HG03442 (cell line): ENCODE measurements around the gene DARS2.
A peak's percentile ranks its signal among the peaks of the same experiment; 100 is the strongest.
"Not testable (repeated sequence)": the region's sequence is repeated elsewhere in the genome, so short reads cannot be mapped to it uniquely, and the experiment has no call there.

Source experiments
- ATAC-seq: cut with Tn5 transposase; IDR thresholded peaks from one replicate; pipeline ENCODE4 v1.9.1; 2021; ENCODE audit warnings: mild to moderate bottlenecking, moderate library complexity; ENCODE audit not compliant: unreplicated experiment

DARS2 gene, protein sequence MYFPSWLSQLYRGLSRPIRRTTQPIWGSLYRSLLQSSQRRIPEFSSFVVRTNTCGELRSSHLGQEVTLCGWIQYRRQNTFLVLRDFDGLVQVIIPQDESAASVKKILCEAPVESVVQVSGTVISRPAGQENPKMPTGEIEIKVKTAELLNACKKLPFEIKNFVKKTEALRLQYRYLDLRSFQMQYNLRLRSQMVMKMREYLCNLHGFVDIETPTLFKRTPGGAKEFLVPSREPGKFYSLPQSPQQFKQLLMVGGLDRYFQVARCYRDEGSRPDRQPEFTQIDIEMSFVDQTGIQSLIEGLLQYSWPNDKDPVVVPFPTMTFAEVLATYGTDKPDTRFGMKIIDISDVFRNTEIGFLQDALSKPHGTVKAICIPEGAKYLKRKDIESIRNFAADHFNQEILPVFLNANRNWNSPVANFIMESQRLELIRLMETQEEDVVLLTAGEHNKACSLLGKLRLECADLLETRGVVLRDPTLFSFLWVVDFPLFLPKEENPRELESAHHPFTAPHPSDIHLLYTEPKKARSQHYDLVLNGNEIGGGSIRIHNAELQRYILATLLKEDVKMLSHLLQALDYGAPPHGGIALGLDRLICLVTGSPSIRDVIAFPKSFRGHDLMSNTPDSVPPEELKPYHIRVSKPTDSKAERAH

DNA sequence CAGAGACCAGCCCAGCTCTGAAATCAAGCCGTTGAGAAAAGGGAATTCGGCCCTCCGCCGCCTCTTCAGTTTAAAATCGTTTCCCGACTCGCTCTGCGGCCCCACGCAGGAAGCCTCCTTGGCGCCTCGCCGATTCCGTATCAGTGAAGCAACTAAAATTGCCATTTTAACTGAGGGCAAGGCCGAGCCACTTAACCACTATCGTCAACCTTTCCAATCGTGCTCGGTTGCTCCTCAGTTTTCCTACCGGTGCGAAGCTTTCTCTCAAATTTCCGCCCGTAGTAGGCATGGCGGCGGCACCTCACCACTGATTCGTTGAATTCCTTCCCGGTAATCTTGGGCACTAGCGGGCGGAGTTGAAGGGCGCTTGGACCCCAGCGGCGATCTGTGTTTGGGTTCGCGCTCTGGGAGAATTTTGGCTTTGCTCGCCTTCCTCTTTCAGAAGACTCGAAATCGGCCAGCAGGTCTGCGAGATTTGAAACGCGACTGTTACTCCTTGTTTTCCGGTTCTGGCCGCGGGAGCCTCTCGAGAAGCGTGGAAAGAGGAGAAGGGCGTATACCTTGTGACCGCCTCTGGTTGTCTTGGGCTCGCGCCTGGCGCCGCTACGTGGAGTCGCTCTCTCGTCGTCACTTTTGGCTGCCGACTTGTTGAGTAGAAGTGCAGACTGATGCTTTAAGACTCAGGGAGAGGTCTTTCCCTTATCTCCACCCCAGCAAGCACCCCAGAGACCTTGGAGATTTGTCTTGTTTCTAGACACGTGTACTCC is at the start of gene DARS2, which contains the start of gene CENPL:
DARS2 (plus strand) TSS at position 359 of the 767 bp plus-strand sequence. CDS start 557 bp downstream, outside the sequence.
CENPL (minus strand) TSS at position 569 of the 767 bp plus-strand sequence. CDS start 13,584 bp downstream, outside the sequence.
- ATAC-seq = peak; percentile 87

DNA sequence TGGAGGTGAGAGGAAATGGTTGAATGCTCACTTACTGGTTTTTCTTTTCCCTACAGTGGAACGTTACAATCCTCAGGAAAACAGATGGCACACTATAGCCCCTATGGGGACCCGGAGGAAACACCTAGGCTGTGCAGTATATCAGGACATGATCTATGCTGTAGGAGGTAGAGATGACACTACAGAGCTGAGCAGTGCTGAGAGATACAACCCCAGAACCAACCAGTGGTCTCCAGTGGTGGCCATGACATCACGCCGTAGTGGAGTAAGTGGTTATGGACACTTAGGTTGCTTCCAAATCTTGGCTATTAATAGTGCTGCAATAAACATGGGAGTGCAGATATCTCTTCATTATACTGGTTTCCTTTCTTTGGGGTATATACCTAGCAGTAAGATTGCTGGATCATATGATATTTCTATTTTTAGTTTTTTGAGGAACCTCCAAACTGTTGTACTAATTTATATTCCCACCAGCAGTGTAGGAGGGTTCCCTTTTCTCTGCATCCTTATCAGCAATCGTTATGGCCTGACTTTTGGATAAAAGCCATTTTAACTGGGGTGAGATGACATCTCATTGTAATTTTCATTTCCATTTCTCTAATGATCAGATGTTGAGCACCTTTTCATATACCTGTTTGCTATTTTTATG is 48.8 kb upstream of the DARS2 start:
- no peak for ATAC-seq

DNA sequence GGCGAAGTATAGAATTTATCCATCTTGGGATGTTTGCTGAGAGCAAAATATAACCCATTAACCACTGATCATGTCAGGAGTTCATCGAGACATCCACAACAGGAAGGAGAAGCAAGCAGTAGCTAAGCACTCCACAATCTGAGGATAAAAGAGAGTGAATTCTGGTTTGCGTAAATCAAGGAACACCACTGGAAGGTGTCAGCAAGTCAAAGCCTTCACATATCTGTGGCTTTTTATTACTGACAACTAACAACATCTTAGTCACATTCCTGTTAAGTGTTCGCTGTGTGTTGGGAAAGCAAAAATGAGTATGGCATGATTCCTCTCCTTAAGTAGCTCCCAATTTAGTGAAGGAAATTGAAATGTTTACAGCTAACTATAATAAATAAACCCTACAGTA is 44.5 kb upstream of the DARS2 start:
- ATAC-seq = no peak

DNA sequence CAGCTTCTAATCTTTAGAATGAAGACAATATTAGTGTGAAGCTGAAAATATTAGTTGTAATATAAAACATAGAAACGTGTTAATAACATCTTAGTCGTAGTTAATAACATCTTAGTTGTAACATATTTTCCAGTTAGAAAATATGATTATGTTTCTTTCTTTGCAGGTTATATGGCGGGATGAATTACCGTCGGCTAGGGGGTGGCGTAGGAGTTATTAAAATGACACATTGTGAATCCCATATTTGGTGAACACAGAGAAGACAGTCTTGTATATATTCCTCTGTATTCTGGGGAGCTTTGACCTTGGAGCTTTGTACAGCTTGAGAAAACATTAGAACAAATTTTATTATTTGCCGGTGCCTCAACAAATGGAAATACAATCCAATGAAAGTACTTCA is 39.5 kb upstream of the DARS2 start:
- ATAC-seq = no peak

DNA sequence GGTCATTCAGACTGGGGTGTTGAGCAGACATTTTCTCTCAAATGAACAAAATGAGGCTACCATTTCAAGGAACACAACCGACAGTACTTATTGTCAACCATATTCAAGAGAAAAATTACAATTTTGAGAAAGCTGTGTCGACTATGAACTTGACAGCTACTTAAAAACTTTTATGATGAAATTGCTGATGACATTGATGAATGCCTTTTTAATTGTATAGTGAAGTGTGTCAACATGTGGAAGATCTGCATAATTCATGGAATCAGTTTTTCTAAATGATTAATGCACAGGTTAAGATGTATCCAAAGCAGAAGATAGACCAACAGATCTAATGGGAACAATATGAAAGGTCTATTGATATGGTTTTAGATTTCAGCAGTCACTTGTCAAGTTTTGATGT is 34.6 kb upstream of the DARS2 start:
- no peak for ATAC-seq

DNA sequence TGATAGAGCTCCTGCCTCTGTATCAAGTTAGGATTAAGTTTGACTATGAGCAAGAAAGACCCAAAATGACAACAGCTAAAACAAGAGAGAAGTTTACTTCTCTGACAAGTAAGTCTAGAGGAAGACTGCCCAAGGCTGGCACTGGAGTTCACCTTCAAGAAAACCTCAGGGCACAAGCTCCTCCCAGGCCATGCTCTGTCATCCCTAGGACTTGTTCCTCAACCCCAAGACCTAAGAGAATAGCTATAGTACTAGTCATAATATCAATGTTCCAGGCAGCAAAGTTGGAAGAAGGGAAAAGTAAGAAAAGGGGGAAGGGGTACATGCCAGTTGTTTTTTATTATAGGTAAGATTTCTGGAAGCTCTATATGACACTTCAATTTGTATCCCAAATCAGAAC is 26.4 kb upstream of the DARS2 start:
- ATAC-seq = no peak

DNA sequence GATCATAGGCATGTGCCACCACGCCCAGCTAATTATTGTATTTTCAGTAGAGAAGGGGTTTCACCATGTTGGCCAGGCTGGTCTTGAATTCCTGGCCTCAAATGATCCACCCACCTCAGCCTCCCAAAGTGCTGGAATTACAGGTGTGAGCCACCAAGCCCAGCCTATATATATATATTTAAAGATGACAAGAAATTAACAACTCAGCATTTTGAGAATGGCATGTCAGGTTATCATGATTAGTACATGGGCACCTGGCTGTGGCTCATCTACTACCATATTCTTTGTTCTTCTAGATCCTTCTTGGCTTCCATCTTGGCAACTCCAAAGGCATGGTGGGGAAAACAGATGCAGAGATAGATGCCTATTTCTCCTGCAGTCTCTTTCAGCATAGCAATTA is 24.5 kb upstream of the DARS2 start:
- not testable (repeated sequence) for ATAC-seq

DNA sequence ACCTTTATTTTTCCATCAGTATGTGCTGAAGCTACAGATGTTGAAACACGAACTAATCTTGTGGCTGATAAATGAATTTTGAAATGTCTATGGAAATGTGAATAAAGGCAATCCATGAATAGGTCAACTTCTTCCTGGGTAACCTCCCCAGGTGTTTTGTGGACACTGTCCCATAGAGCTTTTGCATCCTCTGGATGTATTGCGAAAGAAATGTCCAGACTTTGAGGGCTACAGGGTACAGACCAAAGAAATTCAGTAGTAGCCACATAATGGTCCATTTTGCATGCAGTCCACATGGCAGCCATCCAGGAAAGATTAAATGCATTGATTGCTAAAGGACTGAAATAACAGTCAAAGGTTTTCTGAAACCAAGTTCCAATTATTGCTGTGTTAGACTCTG is 21.5 kb upstream of the DARS2 start:
- ATAC-seq = no peak

DNA sequence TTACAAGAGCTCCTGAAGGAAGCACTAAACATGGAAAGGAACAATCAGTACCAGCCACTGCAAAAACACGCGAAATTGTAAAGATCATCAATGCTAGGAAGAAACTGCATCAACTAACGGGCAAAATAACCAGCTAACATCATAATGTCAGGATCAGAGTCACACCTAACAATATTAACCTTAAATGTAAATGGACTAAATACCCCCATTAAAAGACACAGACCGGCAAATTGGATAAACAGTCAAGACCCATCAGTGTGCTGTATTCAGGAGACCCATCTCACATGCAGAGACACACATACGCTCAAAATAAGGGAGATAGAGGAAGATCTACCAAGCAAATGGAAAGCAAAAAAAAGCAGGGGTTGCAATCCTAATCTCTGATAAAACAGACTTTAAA is 10.8 kb upstream of the DARS2 start:
- not testable (repeated sequence) for ATAC-seq

DNA sequence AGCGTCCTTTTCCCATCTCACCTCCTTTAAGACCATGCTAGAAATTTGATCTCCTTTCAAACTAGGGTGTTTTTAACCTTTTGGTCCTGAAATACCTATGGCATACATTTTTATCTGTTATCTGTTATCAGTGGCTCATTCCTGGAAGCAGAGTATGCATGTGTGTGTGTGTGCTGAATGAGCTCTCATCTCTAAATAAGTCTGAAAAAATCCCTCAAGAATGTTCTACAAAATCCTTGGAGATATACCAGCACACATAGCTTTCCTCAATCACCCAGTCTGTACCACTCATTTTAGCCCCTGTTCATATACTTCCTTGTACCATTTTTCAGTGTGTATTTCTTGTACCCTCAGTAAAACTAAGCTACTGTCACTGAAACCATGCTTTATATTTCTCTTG is 6.0 kb upstream of the DARS2 start:
- no peak for ATAC-seq

DNA sequence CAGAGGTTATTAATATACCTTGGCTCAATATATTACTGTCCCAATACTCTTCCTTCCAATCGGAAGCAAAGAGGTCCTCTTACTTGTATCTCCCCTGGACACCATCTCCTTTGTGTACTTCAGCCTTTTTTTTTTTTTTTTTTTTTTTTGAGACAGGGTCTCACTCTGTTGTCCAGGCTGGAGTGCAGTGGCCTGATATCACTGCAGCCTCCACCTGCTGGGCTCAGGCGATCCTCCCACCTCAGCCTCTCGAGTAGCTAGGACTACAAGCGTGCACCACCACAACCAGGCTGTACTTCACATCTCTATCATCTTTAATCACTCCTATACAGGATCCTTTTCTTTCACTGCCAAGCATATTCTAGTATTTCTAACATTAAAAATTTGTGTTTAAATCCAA is 2.8 kb upstream of the DARS2 start:
- ATAC-seq = no peak

DNA sequence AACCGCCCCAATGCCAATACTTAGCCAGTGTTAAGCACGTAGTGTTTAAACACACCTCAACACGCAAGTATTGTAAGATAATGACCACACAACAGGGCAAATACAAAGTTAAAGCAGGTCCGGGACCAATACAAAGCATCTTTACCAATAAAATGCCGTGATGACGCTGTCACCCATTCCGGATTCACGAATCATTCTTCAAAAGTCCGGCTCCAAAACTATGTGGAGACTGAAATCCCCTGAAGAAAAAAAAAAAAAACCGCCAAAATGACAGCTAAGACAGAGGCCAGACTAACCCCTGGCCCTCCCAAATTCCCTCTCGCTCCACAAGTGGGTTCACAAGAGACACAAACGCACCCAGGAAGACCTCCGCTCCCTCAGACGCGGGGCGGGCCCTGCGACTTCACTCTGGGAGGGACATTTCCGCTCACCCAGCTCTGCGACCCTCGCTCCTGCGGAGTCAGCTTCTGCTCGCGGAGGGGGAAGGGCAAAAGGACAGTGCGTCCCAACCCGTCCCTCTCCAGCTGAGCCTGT is 625 bp upstream of the DARS2 start:
- ATAC-seq = peak; percentile 40

DNA sequence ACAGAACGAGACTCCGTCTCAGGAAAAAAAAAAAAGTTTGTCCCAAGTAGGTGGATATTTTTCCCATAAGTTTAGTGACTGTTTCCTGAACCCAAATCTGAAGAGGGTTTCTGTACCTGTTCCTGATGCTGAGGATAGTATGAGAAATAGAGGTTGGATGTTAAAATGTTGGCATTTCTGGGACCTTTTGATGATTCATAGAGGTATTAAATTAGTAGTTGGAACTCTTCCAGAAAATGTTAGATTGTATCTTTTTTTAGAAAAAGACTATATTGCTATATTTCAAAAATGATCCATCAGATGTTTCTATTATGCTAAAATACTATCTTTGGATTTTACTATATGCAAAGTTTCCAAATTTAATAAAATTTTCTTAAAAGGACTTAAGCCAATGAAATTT is 3.1 kb downstream of the DARS2 start:
- no peak for ATAC-seq

DNA sequence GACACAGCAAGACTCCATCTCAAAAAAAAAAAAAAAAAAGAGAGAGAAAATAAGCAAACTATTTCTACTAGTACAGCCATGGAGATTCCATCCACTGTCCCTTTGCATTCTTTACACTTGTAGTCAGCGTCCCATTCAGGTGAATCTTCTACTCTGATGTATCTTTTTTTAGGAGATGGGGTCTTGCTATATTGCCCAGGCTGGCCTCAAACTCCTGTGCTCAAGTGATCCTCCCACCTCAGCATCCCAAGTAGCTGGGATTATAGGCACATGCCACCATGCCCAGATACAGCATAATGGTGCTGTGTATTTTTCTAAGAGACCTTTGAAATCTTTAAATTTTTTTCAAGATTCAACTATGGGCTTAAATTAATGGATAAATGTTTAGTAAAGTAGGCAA is 8.3 kb downstream of the DARS2 start:
- no peak for ATAC-seq

DNA sequence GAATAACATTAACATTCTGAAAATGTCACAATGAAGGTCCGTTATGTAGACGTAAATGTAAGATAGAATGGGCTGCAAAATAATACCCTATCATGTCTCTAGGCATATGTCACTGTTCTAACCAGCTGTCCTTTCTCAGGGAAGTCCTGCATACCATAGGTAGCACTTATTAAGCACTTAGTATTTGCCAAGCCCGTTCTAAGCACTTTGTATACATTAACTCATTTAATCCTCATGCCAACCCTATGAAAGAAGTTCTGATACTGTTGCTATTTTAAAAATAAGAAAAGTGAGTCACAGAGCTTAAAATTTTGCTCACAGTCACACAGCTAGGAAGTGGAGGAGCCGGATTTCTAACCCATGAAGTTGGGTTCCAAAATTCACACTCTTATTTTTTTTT is 27.6 kb downstream of the DARS2 start:
- ATAC-seq = no peak

DNA sequence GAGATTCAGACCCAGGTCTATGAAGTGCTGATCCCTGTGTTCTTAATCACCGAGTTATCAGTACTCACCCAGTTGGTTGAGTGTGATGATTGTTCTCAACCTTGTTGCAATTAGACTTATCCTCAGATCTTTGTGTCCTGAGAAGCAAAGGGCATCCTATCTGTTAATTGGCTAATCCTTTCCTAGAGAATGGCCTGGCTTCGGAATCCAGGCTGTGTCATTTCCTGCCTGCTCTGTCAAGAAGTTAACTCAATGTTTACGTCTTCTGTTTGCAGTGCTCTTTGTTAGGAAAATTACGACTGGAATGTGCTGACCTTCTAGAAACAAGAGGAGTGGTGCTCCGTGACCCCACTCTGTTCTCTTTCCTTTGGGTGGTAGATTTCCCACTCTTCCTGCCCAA is 28.6 kb downstream of the DARS2 start:
- ATAC-seq = no peak

DNA sequence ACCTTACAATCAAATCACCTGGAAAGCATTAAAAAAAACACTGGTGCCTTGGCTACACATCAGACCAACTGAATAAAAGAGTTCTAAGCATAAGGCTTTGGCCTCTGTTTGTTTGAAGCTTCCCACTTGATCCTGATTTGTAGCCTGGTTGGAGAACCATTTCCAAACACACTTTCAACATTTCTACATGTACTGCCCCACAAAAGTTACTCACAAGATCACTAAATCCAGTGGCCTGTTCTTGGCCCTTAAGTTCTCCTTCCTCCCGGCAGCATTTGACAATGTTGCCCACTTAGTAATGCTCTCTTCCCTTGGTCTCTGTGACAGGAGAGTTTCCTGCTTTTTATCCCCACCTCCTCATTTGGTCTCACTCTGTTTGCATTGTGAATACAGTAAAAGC is 31.5 kb downstream of the DARS2 start:
- no peak for ATAC-seq

DNA sequence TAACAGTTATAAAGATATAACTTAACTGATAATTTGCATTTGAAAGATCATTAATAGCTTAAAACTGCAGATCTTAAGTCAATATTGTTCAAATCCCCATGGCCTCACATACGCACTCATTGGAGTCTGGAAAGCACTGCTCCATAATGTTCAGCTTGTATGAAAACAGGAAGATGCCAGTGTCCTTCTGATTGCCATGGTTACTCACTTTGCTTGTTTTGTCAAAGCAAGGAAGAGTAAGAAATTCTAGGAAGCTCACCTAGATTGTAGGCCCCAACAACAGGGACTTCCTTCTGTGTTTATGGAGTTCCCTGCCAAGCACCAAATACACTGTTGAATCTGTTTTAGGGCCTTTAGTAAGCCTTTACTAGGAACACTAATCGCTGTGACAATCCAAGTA is 32.4 kb downstream of the DARS2 start:
- ATAC-seq = no peak

DNA sequence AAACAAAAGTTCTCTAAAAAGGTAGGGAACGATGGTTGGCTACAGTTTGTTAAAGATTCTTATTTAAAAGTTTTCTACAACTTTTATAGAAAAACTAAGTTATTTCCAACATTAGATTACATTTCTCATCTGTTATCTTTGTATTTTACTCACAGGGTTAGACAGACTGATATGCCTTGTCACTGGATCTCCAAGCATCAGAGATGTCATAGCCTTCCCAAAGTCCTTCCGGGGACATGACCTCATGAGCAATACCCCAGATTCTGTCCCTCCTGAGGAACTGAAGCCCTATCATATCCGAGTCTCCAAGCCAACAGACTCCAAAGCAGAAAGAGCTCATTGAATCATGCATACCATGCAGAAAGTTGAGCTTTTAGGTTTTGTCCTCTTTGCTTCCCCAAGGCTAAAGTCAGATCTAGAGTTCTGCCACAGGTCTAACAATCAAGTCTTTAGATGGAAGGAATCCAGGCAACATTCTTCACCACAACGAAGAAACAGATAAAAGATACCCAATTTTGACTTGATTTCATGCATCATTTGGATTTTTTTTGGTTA is 33.0 kb downstream of the DARS2 start:
- no peak for ATAC-seq

DNA sequence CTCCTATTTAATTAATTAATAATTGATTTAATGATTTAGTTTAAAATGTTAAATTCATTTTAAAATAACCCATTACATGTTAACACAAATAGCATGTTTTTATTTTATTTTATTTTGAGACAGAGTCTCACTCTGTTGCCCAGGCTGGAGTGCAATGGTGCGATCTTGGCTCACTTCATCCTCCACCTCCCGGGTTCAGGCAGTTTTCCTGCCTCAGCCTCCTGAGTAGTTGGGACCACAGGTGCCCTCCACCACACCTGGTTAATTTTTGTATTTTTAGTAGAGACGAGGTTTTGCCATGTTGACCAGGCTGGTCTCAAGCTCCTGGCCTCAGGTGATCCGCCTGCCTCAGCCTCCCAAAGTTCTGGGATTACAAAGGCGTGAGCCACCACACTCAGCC is 35.1 kb downstream of the DARS2 start:
- not testable (repeated sequence) for ATAC-seq

DNA sequence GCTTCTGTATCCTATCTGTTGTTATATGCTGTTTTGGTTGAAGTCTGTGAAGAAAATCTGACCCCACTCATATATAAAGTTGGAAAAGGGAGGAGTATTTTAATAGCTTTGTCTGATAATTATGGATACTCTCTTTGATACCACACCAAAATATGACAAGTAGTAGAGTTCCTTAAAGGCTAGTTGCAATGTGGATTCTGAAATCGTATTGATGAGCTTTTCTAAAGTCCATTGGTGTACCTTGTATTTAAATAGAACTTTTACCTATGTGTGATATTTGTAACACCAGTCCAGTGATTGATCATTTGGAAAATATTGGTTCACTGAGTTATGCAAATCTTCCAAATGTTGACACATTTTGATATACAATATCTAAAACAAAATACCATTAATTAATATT is 35.6 kb downstream of the DARS2 start:
- ATAC-seq = no peak
